Heart left ventricle (tissue), 13 donors: ENCODE results near the gene SPECC1L.

Experiments used
- POLR2A ChIP-seq, 2 donors: fragments of 450-650 bp; IDR thresholded peaks; one replicate each; pipeline ENCODE4 v1.6.1; 2017; ENCODE audit warnings: antibody characterized with exemption in 2 of 2, mild to moderate bottlenecking in 2 of 2, moderate library complexity in 2 of 2
- TF ChIP-seq, protein P1 (sequence below), 12 donors: fragments of 200-600 bp; sonication (generic) in 4 of 12; IDR thresholded peaks; one replicate each; pipeline versions ENCODE4 v1.5.0 to v1.8.0; 2018 to 2022; ENCODE audit warnings: antibody characterized with exemption in 12 of 12, mild to moderate bottlenecking in 5 of 12
- donor health status: ischemic (EF 13 %, LVEDD 7.1; RV severe dilation, severe dysfunction).
- donor health status: DM: no; HTN: yes; CAD: no.
- donor health status: DM: no; HTN: no; CAD: no.
- donor health status: ischemic (EF 25% LVEDD 6.9; RV normal size, moderate dysfunction).
- donor health status: ischemic (EF 25% LVEDD 5.7; RV mildly dilated, moderate dysfunction).
- donor health status: ischemic (EF 35%, LVEDD 5.7; RV mildly dilated, moderate dysfunction).
- donor health status: nonischemic (EF 11% LVEDD 7.7; RV severe dilation, severe dysfunction).
- donor health status: DM: yes; HTN: yes; CAD: no.
- donor health status: PGD.
- donor health status: ischemic (EF 29% LVEDD 5.4; RV normal size, mild dysfunction).
- donor health status: nonischemic (EF 23%, LVEDD 6.1; RV moderate dilation, normal function).

DNA sequence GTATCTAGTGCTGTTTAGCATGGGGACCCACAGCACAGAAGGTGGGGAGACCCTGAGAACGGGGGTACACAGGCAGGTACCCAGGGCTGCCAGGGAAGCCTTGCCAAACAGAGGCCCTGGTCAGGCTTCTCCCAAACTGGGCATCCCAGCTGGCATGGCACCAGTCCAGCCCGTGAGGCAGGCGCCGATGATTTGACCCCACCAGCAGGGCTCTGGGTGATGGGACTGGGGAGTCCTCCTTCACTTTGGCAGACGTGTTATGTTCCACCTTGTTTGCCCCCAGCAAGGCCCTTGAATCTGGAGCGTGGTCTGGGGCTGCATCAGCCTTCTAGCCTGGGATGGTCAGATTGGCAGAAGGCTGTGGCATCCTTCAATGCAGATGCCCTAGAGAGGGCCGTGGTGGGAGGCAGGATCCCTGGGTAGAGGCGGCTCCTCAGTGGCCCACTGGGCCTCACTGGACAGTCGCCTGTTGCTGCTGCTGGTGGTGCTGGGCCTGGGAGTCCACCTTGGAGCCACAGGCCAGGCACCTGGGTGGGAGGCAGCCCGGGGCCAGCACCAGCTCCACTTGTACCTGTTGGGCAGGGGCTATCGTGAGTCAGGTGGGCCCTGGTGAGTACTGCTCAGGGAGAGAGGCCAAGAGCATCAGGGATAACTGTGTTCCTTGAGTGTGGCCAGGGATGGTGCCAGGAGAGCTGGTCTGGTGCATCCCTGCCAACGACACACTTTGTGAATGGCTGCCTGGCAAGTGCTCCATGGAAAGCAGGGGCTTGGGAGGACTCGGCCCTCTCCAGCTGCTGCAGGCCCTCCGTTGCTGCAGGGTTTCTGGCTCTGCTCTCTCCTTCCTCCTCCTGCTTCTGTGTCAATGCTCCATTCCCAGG is 160.0 kb downstream of the SPECC1L start:
- TF ChIP-seq, protein P1, sequence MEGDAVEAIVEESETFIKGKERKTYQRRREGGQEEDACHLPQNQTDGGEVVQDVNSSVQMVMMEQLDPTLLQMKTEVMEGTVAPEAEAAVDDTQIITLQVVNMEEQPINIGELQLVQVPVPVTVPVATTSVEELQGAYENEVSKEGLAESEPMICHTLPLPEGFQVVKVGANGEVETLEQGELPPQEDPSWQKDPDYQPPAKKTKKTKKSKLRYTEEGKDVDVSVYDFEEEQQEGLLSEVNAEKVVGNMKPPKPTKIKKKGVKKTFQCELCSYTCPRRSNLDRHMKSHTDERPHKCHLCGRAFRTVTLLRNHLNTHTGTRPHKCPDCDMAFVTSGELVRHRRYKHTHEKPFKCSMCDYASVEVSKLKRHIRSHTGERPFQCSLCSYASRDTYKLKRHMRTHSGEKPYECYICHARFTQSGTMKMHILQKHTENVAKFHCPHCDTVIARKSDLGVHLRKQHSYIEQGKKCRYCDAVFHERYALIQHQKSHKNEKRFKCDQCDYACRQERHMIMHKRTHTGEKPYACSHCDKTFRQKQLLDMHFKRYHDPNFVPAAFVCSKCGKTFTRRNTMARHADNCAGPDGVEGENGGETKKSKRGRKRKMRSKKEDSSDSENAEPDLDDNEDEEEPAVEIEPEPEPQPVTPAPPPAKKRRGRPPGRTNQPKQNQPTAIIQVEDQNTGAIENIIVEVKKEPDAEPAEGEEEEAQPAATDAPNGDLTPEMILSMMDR (IDR thresholded peaks at IDR 0.05): no peak
- TF ChIP-seq POLR2A (IDR thresholded peaks at IDR 0.05): no peak
